ENCODE measurements around the gene SSH2.

SSH2 gene

GRCh38 chr17:29595943-29596774, 333.9 kb downstream of the SSH2 start:
- no peak for DNase-seq

- DNase-seq = no peak
Measured at GRCh38 chr17:29595107-29595942, 334.7 kb downstream of the SSH2 start.

- DNase-seq = no peak
Measured at GRCh38 chr17:29594519-29595090, 335.4 kb downstream of the SSH2 start.

GRCh38 chr17:29593591-29594518, 336.2 kb downstream of the SSH2 start:
- DNase-seq = no peak

- DNase-seq = peak; percentile 79
Measured at GRCh38 chr17:29592850-29593551, 337.0 kb downstream of the SSH2 start, which contains the start of gene ANKRD13B. TSS of gene ANKRD13B (plus strand) at chr17:29593132. CDS start at chr17:29593622, 490 bp downstream.

GRCh38 chr17:29591737-29592608, 338.1 kb downstream of the SSH2 start:
- peak; percentile 95 for DNase-seq

- DNase-seq = peak; percentile 75
Measured at GRCh38 chr17:29591146-29591736, 338.8 kb downstream of the SSH2 start.

GRCh38 chr17:29590411-29591145, 339.4 kb downstream of the SSH2 start:
- no peak for DNase-seq

GRCh38 chr17:29589524-29590410, 340.3 kb downstream of the SSH2 start, which contains the start of gene GIT1:
TSS of gene GIT1 (minus strand) at chr17:29589648. CDS start at chr17:29589378, 270 bp downstream.
- peak; percentile 90 for DNase-seq

GRCh38 chr17:29588562-29589411, 341.2 kb downstream of the SSH2 start:
- DNase-seq = peak; percentile 74

GRCh38 chr17:29588017-29588561, 341.9 kb downstream of the SSH2 start:
- no peak for DNase-seq

GRCh38 chr17:29587591-29587990, 342.4 kb downstream of the SSH2 start:
- DNase-seq = no peak

- no peak for DNase-seq
Measured at GRCh38 chr17:29586676-29587469, 343.2 kb downstream of the SSH2 start.

GRCh38 chr17:29585080-29585751, 344.8 kb downstream of the SSH2 start:
- no peak for DNase-seq

GRCh38 chr17:29584452-29585079, 345.5 kb downstream of the SSH2 start:
- no peak for DNase-seq

Measured in activated CD8-positive, alpha-beta memory T cell treated with anti-CD3 and anti-CD28 coated beads, Interleukin-2, amount 50 U/mL, for 48 hours (primary cell).